Loucy (cell line): Measurements from ENCODE around the gene TPSD1.
"Not testable (repeated sequence)": the region's sequence is repeated elsewhere in the genome, so short reads cannot be mapped to it uniquely, and the experiment has no call there.

ENCODE experiments used
- CTCF ChIP-seq: fragments of 200-600 bp; sonication (generic); conservative IDR thresholded peaks from 2 replicates; pipeline ENCODE4 v1.5.1; 2014; ENCODE audit warnings: mild to moderate bottlenecking, antibody characterized with exemption, low read length
- EZH2phosphoT487 ChIP-seq: fragments of 200-600 bp; IDR thresholded peaks from 2 replicates; pipeline ENCODE4 v1.6.1; 2018; ENCODE audit warnings: antibody characterized with exemption, mild to moderate bottlenecking, moderate library complexity, borderline replicate concordance

GRCh38 chr16:1241081-1241480, 14.8 kb upstream of the TPSD1 start:
- not testable (repeated sequence) for TF ChIP-seq CTCF, EZH2phosphoT487
